ENCODE results near the gene STAT5A. TPM values are rescaled to one million over a fixed set of nuclear protein-coding genes. Genes with fewer than 3 reads are reported as not detected.
"Not testable (repeated sequence)": the region's sequence is repeated elsewhere in the genome, so short reads cannot be mapped to it uniquely, and the experiment has no call there.

STAT5A gene
- total RNA-seq, 1 experiment from 2014 or later: 5.0 TPM

DNA sequence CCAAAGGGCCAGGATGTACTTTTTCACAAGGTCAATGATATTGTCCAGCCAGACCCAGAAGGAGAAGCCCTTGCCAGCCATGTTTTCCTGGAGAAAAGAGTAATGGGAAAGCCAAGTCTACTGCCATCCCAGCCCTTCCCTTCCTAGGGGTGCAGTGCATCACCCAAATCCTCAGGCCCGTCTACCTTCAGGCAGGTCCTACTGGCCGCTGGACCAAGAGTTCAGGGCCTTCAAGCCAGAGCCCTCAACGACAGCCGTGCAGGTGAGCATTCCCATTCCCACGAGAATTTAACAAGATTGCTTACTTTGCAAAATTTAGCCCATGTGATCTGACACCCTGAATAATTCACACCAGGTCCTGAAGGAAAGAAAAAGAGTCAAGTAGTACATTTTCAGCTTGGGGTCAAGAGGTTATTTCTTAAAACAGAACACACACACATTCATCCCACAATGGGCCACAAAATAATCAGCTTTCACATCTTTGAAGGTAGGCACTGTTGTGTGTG, 35.0 kb downstream of the STAT5A start:
- DNase-seq (ENCODE audit: low spot score): no peak

DNA sequence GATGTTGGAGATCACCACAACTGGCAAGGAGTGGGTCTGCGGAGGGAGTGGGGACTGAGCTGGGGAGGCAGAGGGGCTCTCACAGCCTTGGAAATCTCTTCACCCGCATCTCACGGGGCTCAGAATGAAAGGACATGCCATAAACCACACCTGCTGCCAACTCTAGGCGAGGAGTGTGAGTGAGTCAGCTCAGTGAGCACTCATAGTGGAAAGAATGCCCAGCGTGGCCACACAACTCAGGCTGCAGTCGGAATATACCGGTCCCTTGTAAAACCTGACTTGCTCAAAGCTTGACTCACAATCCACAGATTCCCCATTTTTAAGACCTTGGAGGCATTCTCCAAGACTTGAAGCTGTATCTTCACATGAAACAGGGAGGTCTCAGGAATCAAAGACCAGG, 36.7 kb downstream of the STAT5A start:
- peak; percentile 98 for DNase-seq (ENCODE audit: low spot score)

- DNase-seq (ENCODE audit: low spot score): peak; percentile 93
Measured at GRCh38 chr17:42329025-42329976, 41.0 kb downstream of the STAT5A start.

DNA sequence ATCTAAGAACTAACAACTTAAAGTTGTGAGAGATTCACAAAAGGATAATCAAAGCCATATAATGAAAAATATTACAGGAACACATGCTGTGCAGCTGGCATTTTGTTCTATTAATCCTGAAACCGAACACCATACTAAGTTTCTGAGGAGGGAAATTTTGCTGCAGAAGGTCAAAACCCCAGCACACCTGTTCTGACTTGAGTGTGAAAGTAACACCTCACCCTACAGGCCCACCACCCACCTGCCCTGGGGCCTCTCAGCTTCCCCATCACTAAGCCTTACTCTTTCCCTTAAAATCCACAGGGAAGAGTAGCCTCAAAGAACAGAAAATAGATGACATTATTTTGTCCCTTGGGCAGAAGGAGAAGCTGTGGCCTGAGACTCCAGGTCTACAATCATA, 44.8 kb downstream of the STAT5A start:
- no peak for DNase-seq (ENCODE audit: low spot score)

GRCh38 chr17:42334677-42335076, 46.4 kb downstream of the STAT5A start:
- no peak for DNase-seq (ENCODE audit: low spot score)

- no peak for DNase-seq (ENCODE audit: low spot score)
Measured at GRCh38 chr17:42337442-42337841, 49.1 kb downstream of the STAT5A start.

DNA sequence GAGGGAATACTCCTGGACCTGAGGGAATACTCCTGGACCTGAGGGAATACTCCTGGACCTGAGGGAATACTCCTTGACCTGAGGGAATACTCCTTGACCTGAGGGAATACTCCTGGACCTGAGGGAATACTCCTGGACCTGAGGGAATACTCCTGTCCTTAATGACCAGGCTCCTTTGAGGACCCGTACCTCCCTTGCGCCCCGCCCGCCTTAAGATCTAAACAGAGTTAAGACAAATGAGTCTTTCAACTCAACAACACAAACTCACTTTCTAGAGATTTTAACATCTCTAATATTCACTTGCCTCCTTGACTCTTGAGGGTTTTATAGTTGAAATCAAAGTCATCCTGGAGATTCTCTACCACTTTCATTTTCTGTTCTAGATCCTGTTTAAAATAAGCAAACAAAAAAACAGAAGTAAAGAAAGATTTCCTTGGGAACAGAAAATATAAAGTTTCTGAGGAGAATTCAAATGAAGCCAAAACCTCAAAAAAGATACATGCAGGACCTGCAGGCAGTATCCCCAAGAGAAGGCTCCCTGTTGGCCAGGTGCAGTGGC, 50.2 kb downstream of the STAT5A start:
- no peak for DNase-seq (ENCODE audit: low spot score)

DNA sequence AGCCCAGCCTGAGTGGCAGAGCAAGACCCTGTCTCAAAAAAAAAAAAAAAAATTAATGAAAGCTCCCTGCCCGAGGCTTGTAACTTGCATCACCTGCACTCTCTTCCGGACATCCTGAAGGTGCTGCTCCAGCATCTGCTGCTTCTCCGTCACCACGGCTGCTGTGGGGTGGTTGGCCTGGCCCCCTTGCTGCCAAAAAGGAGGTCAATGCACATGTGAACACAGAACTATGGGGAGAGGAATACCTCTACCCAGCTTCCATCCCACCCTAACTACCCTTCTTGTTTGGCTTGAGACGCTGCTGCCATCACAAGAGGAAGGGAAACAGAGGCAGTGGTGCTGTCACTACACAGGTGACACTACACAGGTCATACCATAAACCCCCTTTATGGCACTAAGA, 50.9 kb downstream of the STAT5A start:
- no peak for DNase-seq (ENCODE audit: low spot score)

- DNase-seq (ENCODE audit: low spot score): no peak
Measured at GRCh38 chr17:42340691-42341127, 52.4 kb downstream of the STAT5A start.

DNA sequence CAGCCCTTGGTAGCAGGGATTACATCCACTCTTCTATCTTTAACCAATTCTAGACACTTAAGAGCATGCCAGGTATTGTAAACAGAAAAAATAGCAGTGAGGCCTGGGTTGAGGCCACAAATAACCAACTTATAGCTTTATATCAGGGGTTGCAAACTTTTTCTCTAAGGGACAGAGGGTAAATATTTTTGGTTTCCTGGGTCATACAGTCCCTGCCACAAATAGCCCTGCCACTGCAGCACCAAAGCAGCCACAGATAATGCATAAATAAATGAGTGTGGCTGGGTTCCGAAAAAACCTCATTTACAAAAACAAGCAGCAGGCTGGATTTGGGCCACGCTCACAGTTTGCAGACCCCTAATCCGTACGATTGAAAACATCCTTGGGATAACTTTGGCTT, 53.3 kb downstream of the STAT5A start:
- no peak for DNase-seq (ENCODE audit: low spot score)

DNA sequence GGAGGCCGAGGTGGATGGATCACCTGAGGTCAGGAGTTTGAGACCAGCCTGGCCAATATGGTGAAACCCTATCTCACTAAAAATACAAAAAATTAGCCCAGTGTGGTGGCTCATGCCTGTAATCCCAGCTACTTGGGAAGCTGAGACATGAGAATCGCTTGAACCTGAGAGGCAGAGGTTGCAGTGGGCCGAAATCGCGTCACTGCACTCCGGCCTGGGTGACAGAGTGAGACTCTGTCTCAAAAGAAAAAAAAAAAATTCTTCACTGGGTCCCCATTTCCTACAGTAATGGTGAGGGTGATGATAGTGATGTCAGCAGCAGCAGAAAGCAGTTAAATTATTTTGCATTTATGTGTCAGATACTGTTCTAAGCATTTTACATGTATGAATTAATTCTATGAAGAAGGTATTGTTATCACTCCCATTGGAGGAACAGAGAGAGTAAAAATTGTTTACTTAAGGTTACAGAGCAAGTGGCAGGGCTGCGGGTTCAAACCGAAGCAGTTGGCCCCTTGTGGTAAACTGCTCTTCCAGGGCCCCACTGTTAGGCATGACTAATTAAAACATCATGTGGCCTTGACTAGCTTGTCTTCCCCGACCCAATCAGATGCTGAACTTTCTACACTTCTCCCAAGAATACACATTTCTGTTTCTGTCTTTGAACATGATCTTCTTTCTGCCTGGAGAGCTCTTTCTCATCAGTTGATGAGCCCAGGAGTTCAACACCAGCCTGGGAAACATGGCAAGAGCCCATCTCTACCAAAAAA, 54.1 kb downstream of the STAT5A start:
- peak; percentile 69 for DNase-seq (ENCODE audit: low spot score)

GRCh38 chr17:42345396-42346073, 57.2 kb downstream of the STAT5A start:
- DNase-seq (ENCODE audit: low spot score): no peak

- no peak for DNase-seq (ENCODE audit: low spot score)
Measured at GRCh38 chr17:42346481-42346880, 58.2 kb downstream of the STAT5A start.

GRCh38 chr17:42347198-42347597, 58.9 kb downstream of the STAT5A start:
- DNase-seq (ENCODE audit: low spot score): peak; percentile 87

DNA sequence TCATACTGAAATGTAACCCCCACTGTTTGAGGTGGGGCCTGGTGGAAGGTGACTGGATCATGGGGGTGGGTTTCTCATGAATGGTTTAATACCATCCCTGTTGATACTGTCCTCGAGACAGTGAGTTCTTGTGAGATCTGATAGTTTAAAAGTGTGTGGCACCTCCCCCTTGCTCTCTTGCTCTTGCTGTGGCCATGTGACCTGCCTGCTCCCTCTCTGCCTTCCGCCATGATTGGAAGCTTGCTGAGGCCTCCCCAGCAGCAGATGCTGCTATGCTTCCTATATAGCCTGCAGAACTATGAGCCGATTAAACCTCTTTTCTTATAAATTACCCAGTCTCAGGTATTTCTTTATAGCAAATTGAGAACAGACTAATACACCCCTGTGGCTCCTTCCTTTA, 59.3 kb downstream of the STAT5A start:
- no peak for DNase-seq (ENCODE audit: low spot score)

GRCh38 chr17:42348104-42348503, 59.8 kb downstream of the STAT5A start:
- no peak for DNase-seq (ENCODE audit: low spot score)

DNA sequence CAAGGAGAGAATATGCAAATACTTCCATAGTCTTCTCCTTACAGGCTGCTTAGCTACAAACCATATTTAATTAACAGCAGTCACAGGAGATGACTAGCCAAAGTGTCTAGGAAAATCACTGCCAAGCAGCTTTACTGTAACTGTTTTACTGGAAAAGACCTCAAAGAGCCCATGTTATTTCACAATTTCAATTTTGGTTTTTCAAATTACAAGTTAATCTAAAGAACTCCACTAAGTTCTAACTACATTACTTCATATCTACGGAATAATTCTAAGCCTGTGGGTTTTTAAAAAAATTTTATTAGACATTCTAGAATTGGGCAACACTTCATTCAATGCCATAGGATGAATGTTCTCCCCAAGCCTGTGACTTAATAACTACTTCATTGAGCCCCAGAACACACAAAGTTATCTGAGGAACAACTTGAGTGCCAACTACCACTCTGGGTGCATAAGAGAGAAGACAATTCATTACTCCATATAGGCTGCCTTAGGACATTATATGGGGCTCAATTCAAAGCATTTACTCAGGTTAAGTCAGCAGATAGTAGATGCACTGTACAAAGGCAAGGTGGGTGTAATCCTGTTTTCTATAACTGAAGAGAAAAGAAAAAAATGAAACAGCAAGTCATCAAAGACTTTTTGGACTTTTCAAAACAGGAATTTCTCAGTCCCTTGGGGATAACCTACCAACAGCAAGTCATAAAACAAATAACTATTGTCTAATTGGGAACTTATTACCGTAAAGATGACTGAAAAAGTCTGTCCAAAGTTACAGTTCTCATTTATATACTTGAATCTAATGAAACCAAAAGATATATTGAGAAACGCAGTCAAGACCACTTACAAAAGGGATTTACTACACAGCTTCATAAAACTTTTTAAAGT, 66.9 kb downstream of the STAT5A start:
- DNase-seq (ENCODE audit: low spot score): no peak

- DNase-seq (ENCODE audit: low spot score): no peak
Measured at GRCh38 chr17:42358434-42358833, 70.1 kb downstream of the STAT5A start.

DNA sequence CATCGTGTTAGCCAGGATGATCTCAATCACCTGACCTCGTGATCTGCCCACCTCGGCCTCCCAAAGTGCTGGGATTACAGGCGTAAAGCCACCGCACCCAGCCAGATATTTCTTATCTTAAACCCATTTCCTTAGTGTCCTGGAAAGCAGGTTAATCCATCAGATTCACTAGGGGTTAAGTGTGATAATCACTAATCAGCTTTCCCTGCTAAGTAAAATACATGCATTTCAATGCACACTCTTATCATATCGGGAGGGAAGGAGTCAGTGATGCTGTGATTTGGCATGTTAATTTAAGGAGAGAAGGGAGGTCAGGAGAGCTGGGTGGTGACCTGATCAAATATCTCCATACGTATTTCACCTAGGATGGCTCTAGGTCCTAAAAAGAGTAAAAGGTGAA, 70.8 kb downstream of the STAT5A start:
- no peak for DNase-seq (ENCODE audit: low spot score)

DNA sequence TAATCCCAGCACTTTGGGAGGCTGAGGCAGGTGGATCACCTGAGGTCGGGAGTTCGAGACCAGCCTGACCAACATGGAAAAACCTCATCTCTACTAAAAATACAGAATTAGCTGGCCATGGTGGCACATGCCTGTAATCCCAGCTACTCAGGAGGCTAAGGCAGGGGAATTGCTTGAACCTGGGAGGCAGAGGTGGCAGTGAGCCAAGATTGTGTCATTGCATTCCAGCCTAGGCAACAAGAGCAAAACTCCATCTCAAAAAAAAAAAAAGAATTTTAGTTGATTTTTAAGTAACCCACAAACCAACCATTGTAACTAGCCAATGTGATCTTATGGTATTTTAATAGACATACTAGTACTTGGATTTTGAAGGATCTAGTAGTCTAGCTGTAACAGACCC, 72.1 kb downstream of the STAT5A start:
- DNase-seq (ENCODE audit: low spot score): not testable (repeated sequence)
